ENCODE measurements around the gene AFF2.

- no peak for TF ChIP-seq CTCF (IDR thresholded peaks at IDR 0.05 in 4 of 5, conservative IDR thresholded peaks at IDR 0.05 in 1 of 5)
- TF ChIP-seq POLR2A (IDR thresholded peaks at IDR 0.05), result no peak
Observed at GRCh38 chrX:148573119-148573518, 72.7 kb downstream of the AFF2 start.
